HG03175 (cell line): Measurements from ENCODE around the gene ZDHHC14.
A peak's percentile ranks its signal among the peaks of the same experiment; 100 is the strongest.

Experiments
- ATAC-seq: cut with Tn5 transposase; IDR thresholded peaks from one replicate; pipeline ENCODE4 v1.9.1; 2021; ENCODE audit warnings: mild to moderate bottlenecking, moderate library complexity; ENCODE audit not compliant: unreplicated experiment

ZDHHC14 gene

DNA sequence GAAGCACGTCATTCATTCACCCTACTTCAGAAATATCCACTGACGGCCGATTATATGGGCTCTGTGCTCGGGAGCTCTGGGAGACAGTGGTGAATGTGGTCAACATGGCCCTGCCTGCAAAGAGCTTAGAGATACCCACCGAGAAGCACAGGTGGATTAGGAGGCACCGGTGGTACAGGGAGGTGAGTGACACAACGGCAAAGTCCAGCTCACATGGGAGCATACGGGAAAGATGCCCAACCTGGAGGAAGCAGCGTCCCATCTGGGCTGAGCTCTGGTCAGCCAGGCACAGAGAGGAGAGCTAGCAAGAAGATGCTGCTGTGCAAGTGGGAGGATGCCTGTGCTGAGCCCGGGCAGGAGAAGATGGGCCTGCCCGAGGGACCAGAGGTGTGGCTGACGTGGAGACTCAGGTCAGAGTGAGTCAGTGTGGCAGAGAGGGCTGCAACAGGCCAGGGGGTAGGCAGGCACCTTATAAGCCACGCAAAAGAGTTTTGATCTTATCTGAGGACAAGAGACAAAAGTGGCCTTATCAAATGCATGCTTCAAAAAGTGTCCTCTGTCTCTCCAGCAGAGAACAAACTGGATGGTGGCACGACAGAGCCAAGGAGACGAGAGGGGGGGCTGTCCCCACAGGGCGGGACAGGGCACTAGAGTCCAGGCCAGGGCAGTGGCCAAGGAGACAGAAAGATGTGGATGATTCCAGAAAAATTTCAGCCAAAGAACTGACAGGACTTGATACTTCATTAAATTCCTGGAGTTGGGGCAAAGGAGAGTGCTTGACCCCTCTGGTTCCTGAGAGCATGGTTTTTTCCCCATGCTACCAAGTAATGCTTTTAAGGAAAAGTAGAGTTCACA lies 227.5 kb downstream of the ZDHHC14 start:
- no peak for ATAC-seq

DNA sequence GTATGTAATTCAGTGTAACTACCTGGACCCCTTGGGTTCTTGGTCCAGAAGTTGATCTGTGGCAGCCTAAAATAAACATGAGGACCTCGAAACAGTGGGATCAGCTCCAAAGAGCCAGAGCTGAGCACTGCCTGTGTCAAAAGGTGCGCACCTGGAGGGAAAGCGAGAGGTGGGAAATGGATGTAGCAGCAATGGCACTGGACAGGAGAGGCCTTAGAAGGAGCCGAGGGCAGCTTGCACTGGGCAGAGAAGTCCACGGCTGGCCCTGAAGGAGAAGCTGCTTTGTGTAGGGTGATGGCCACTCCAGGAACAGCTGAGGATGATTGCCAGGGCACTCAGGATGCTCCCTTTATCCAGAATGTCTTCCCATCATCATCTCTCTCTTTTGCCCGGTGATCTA lies 228.1 kb downstream of the ZDHHC14 start:
- no peak for ATAC-seq

DNA sequence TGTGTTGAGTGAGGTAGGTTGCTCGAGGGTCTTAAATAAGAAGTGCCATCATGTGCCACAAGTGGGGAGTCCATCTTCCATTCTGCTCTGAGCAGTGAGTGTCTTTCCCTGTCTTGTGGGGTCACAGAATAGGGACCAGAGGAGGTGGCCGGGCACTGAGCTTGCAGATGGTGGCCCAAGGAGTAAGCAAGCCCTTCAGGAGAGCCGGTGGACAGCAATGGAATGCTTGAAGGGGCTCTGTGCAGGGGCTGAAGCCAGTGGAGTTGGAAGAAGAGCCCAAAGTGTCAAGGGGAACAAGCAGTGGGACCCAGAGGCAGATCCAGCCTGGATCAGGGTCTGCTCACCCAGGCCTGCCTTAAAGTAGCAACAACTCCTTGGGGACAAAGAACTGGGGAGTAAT lies 228.6 kb downstream of the ZDHHC14 start:
- ATAC-seq: no peak

DNA sequence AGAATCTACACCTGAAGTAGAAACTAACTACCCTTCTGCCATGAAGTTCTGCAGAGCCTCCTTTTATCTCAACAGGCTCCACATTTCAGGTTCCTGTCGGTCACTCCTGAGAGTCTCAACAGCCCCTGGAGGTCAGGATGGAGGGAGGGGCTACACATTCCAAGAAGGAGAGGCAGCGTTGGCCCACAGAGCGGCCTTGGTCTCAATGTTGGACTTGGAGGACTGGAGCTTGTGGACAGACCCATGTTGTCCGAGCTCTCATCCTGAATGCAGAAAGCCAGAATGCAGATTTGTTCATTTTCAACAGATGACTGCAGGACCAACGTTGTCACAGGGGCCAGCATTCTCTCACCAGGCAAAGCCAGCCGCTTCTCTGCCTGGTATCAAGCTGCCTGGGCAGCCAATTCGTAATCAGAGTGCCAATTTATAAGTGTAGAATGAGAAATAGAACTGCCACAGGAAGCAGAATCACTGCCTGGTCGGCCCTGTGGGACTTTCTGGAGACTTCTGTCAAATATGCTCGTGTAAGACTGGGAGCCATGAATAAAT lies 229.5 kb downstream of the ZDHHC14 start:
- no peak for ATAC-seq

DNA sequence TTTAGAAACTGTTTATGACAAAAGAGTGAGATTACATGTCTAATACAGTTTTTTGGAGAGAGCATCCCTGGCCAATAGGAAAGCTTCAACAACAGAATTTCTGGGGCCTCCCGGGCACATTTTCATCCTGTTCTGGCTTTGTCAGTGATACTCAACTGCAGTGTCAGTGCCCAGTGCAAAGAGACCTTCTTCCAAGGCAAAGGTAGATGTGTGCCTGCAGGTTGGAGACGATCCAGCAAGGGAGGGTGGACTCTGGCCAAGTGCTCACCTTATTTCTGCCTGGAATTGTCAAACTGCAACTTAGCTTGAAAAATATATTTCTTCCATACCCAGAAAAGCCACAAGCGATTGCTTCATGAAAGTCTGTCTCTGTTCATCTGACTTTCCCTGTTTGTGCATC lies 230.4 kb downstream of the ZDHHC14 start:
- ATAC-seq: no peak

DNA sequence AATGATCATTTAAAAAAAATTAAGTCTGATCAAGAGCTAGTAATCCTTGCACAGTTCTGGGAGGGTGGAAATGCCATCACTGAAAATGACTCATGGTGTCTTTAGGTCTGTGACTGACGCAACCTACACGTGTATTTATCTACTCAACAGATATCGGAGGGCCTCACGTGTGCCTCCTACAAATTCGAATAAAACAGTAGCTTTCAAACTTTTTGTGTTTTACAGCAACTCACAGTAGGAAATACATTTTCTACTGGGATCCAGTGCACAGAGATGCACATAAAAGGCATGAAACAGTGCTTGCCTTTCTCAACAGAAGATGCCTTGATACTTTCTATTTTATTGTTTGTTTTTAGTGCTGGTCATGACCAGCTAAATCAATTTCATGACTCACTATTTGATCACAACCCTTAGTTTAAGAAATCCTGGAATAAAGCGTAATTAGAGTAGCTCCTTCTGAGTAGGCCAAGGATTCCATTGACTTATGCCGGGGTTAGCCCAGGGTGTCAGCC lies 232.1 kb downstream of the ZDHHC14 start:
- no peak for ATAC-seq

DNA sequence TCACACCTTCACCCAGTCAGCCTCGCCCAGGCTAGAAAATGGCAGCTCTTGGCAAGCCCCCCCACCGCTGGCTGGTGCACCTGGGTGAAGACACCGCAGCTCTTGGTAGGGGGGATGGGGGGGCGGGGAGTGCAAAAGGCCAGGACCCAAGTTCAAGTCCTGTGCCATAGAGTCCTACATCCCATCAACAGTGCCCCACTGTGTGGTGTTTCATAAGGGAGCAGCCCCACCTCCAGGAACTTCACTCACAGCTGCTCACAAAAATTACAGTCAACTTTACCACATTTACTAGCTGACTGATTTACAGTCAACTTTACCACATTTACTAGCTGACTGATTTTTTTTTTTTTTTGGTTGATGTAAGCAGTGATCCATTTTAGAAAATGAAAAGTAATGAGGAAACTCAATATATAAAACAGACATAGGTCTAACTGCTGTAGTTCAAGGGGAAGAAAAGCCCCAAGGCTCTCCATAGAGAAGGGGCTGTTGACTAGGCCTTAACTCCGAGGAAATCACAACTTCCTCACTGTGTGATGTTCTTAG lies 233.1 kb downstream of the ZDHHC14 start:
- peak; percentile 82 for ATAC-seq

DNA sequence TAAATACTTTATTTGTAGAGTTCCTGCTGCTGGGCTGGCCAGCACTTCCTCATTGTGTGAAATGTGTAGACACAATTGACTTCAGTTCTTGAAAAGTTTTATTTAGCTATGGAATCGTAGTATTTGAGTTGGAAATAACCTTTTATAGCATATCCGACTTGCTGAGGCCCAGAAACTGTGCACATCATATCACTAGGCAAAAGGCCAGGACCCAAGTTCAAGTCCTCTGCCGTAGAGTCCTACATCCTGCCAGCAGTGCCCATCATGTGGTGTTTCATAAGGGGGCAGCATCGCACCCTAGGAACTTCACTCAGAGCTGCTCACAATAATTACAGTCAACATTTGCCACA lies 234.4 kb downstream of the ZDHHC14 start:
- ATAC-seq: no peak

DNA sequence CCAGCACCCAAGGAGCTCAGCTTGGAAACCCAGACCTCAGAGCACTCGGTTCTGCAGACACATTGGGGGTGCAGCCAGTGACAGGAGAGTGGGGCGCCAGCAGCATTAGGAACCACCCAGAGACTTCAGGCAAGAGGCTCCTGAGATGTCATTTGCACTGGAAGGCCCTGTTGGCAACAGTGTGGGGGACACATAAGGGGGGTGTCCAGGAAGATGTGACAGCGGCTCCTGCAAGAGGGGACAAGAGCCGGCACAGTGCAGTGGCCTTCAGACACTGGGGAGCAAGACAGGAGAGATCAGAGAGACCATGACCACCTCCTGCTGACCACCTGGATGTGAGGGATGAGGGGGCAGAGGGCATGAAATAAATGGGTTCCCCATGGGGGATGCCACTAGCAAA lies 235.0 kb downstream of the ZDHHC14 start:
- ATAC-seq: no peak

DNA sequence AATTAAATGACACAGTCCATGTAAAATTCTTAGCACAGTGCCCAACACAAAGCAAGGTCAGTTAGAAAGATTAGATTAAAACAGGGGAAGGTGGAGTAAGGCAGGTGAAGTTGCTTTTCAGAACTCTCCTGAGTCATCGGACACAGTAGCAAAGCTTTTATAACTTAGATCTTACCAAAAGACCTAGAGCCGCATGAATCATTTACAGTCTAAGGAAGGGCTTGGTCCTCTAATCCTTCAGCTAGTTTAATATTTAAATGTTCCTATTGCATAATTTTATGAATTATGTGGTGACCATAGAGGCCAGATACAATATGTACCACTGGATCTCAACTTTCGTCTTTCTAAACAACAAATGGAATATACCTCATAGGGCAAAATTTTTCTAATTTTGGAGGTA lies 240.0 kb downstream of the ZDHHC14 start:
- no peak for ATAC-seq

DNA sequence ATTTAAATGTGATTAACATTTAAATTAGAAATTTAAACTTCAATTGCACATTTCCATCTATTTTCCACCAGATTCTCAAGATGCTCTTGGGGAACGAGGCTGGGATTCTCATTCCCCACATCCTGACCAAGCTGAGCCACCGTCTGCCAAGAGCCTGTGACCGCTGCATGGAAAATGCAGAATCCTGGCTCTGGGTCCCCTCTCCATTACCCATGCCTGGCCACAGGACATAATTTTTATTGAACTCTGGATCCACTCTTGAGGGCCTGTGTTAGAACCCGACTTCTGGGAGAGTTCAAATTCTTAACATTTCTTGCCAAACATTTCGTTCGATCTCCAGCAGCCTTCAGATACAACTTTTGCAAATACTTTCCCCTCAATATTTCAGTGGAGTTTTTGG lies 240.4 kb downstream of the ZDHHC14 start:
- no peak for ATAC-seq

DNA sequence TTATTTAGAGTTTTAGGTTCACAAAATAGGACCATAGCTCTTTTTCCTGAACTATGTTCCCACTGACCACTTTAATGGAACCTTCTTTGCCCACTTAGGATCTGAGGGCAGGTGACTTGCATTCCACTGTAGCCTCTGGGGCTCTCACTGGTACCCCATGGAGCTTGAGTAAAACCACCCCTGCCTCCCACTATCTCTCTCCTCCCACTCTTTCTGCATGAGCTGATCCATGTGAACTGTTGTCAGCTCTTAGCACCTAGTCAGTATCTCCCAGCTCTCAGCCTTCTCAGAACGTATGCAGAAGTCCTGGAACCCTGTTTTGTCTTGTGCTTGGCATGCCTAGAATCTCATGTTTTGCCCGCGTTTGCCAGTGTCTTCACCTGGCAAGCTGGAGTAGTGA lies 241.4 kb downstream of the ZDHHC14 start:
- ATAC-seq: no peak

DNA sequence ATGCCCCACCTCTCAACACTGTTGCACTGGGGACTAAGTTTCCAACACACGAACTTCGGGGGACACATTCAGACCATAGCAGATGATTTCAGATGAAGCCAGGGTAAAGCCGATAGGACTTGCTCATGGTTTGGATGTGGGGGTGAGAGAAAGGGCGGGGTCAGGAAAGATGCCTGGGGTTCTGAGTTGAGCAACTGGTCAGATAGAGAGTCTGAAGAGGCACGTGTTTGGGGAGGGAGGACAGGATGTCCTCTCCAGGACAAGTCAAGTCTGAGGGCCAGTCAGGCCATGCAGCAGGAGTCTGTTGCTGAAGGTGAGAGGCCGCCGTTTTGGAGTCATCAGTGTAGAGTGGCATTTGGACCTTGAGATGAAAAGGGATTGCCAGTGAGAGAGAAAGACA lies 244.1 kb downstream of the ZDHHC14 start:
- no peak for ATAC-seq

DNA sequence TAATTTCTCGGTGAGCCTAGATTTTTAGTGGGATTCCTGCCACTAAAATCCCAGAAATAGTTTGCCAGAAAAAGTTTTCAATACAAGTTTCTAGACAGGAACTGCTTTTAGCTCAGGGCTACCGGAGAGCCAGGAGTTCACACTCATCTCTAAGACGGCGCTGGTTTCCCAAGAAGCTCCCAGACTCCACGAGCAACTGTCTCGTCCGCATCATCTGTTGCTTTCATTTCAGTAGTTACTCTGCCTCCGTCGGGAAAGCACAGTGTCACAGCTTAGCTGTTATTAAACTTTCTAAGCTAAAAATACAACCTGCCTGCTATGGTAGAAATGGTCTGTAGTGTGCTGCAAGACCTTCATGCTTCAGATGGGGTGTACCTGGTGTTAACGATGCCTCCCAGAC lies 244.8 kb downstream of the ZDHHC14 start:
- no peak for ATAC-seq

DNA sequence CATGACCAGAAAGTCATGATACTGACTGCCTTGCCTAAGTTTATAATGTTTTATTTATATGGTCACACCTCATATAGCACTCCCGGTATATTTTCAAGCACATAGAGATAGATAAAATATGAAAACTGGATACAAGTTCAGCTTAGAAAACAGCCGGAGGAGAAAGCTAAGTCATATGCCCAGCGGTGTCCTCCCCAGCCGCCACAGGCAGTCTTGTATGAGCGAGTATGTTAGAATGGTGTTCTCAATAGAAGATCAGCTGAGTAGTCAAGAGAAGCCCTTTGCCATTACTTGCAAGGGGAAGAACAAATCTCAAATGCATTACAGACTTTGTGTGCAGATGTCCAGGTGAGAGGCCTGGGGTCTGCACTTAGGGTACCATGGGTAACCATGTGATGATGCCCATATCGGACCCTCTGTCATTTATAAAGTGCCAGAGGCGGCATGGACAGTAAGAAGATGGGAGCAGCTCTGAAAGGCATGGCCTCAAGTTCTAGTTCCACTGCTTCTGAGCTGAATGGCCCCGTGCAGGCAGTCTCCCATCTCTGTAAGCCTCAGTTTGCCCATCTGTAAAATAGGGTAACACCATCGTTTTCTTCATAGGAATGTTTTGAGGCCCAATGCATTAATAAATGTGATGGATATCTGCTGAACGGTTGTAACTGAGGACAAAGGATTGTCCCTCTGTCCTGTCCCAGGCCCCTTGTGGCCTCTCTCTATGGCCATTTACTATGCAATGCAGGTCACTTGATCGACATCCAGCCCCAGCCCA lies 246.4 kb downstream of the ZDHHC14 start:
- ATAC-seq: no peak

DNA sequence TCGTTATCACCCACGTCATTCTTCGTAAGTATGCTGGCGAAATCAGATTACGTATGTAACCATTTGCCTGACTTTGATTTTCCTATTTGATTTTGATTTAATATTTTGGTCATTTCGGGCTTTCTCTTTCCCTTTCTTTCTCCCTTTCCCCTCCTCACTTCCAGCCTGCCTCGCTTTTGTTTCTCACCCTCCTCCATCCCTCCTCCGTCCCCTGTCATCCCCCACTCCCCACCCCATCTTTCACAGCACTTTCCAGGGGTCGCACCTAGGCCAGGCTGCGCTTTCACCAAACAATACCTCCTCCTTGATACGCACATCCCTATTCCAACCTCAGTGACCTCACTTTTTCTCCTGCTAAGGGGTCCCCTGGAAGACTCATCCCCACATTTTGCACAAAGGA lies 247.5 kb downstream of the ZDHHC14 start:
- ATAC-seq: no peak

DNA sequence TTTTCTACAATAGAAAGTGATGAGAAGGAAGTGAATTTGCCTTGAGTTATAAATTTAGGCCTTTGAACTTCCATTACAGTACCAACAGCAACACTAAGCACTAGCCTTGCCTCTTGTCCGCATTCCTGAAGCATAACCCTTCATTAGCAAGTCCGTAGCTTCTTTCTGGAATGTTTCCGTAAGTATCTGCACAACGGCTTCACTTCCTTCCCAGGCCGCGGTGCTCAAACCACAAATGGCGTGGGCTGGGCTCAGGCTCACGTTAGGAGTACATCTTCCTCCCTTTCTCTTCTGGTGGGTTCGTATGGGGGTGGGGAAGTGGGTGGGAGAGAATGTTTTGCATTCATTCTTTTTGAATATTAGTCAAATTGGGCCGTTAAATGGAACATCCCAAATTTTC lies 248.2 kb downstream of the ZDHHC14 start:
- no peak for ATAC-seq

DNA sequence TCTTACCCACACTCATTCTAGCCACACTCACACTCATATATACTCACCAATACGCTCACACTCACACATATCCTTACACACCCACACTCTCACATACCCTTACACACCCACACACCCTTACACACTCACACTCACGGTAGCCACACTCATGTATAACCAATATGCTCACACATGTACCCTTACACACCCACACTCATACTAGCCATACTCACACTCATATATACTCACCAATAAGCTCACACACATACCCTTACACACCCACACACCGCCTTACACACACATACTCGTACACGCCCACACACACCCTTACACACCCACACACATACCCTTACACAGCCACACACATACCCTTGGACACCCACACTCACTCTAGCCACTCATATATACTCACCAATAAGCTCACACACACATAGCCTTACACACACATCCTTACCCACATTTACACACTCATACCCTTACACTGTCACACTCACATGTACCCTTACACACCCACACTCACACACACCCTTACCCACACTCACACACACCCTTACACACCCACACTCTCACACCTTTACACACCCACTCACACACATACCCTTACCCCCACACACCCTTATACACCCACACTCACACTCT lies 249.6 kb downstream of the ZDHHC14 start:
- no peak for ATAC-seq

DNA sequence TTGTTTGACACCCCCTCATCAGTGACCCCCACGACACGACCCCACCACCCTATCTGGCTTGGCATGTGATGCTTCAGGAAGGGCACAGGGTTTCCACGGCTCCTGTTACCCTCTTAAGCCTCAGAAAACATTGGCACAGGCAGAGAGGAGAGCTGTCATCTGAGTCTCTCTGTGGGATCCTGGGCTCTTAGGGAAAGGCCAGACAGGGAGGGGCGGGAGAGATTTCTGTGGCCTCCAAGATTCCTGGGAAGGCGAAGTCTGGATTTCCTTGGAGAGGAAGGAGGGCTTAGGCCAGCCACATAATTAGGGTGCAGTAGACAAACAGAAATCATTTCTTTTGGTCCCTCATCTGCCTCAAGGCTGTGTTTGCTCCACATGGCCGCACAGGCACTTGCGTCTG lies 250.4 kb downstream of the ZDHHC14 start:
- no peak for ATAC-seq

DNA sequence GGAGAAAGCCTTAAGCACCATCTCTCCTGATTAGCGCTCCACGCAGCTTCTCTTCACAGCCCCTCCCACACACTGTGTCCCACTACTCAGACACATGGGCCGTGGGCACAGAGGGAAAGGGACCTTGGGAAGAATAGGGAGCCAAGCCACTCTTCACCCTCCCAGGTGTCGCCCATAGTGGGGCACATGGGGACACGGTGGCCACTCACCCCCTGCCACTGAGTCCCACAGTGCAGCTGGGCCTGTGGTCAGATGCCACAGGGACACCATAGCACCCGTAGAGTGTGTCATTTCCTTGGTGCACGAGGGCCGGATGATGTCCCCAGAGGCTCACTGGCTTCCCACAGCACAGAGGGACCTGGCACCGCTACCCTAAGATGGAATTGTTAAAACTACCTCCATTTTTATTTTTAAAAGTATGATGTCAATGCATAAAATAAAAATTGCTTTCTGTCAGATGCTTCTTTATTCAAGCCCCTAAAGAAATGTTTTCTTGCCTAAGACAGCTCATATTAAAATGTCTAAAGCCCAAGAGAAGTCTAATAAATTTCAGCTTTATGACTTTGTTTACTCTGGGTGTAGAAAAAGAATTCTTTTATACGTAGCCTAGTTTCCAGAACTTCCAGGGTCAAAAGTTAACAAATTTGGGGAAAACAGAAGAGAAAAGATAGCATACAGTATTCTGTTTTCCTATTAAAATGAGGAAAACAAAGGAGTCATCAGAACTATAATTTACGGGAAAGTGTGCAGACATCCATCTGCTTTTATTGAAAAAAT lies 251.0 kb downstream of the ZDHHC14 start:
- ATAC-seq: no peak
